ENCODE results near the gene CRB3. TPM values are rescaled to one million over a fixed set of nuclear protein-coding genes. Genes with fewer than 3 reads are reported as not detected.

Gene CRB3
- total and polyA plus RNA-seq, 2 of the 13 experiments (the other 11 are each of a cell fraction or from before 2014, with no cell fraction given), result 10.6 to 25.6 TPM

DNA sequence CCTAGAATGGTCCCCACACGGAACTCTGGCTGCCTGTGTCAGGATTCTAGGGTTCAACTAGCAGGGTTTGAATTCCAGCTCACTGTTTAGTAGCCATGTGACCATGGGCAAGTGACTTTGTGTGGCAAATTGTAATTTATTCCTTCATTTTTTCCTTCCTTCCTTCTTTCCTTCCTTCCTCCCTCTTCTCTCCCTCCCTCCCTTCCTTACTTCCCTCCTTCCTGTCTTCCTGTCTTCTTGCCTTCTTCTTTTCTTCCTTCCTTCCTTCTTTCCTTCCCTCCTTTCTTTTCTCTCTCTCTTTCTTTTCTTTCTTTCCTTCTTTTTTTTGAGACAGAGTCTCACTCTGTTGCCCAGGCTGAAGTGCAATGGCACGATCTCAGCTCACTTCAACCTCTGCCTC, 26.1 kb downstream of the CRB3 start:
- no peak for DNase-seq (ENCODE audit: low spot score)
- Histone ChIP-seq H3K9me3 (ENCODE audit: low read length) (no peaks in the 10 kb centered on the region), H4K20me1 (ENCODE audit: insufficient read depth, low read length) (no peaks in the 10 kb centered on the region), H3K27ac (ENCODE audit: extremely low read length, insufficient read depth, low read length) (no peak overlapping the region), H3K4me2 (ENCODE audit: low read depth, low read length) (no peak overlapping the region), H3K4me1 (ENCODE audit: insufficient read depth, low read length) (peaks cover 4% of the 10 kb centered on the region), H3K79me2 (ENCODE audit: insufficient read depth, low read length) (no peaks in the 10 kb centered on the region), H3K4me3 (replicated peaks in 1 of 3; ENCODE audit: insufficient read depth in 1 of 3, low read depth in 2 of 3, low read length in 3 of 3) (no peak overlapping the region), H3K9ac (ENCODE audit: insufficient read depth, low read depth, low read length) (no peak overlapping the region), H2AFZ (ENCODE audit: low read length) (no peak overlapping the region), H3K27me3 (ENCODE audit: control insufficient read depth in 1 of 2, insufficient read depth in 2 of 2, low read length in 2 of 2) (no peaks in the 10 kb centered on the region), H3K36me3 (replicated peaks in 1 of 2; ENCODE audit: control insufficient read depth in 1 of 2, insufficient read depth in 2 of 2, low read length in 2 of 2) (no peaks in the 10 kb centered on the region)
- ChIA-PET CTCF (ENCODE audit: low intra/inter-chr PET ratio, low total read pairs) (no interaction called here), POLR2A (no interaction called here)
- intact Hi-C loops (cut with micrococcal nuclease; ENCODE audit: unreplicated experiment) (no loop called here), in situ Hi-C loops (cut with HindIII; ENCODE audit: extremely low pct_ligation_motif_present, low pct_unique_long_range_greater_than_20kb) (no loop called here)
- no peak for ATAC-seq
- FAIRE-seq, result no peak
- BruUV-seq (replicated peaks), result no TSS peak
- 3% methylated on average over 2 of the region's 2 CpGs for WGBS (ENCODE audit: low lambda C conversion rate)
- TF ChIP-seq, protein P1, sequence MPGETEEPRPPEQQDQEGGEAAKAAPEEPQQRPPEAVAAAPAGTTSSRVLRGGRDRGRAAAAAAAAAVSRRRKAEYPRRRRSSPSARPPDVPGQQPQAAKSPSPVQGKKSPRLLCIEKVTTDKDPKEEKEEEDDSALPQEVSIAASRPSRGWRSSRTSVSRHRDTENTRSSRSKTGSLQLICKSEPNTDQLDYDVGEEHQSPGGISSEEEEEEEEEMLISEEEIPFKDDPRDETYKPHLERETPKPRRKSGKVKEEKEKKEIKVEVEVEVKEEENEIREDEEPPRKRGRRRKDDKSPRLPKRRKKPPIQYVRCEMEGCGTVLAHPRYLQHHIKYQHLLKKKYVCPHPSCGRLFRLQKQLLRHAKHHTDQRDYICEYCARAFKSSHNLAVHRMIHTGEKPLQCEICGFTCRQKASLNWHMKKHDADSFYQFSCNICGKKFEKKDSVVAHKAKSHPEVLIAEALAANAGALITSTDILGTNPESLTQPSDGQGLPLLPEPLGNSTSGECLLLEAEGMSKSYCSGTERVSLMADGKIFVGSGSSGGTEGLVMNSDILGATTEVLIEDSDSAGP (CRISPR knock-in tag; IDR thresholded peaks at IDR 0.05; ENCODE audit: borderline replicate concordance), result no peak
- no peak for TF ChIP-seq PHF8 (CRISPR knock-in tag; IDR thresholded peaks at IDR 0.05)
- TF ChIP-seq, protein P2, sequence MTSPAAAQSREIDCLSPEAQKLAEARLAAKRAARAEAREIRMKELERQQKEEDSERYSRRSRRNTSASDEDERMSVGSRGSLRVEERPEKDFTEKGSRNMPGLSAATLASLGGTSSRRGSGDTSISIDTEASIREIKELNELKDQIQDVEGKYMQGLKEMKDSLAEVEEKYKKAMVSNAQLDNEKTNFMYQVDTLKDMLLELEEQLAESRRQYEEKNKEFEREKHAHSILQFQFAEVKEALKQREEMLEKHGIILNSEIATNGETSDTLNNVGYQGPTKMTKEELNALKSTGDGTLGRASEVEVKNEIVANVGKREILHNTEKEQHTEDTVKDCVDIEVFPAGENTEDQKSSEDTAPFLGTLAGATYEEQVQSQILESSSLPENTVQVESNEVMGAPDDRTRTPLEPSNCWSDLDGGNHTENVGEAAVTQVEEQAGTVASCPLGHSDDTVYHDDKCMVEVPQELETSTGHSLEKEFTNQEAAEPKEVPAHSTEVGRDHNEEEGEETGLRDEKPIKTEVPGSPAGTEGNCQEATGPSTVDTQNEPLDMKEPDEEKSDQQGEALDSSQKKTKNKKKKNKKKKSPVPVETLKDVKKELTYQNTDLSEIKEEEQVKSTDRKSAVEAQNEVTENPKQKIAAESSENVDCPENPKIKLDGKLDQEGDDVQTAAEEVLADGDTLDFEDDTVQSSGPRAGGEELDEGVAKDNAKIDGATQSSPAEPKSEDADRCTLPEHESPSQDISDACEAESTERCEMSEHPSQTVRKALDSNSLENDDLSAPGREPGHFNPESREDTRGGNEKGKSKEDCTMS (CRISPR knock-in tag; conservative IDR thresholded peaks at IDR 0.05), result no peak
- TF ChIP-seq MAFK (conservative IDR thresholded peaks at IDR 0.05 in 1 of 2, IDR thresholded peaks at IDR 0.05 in 1 of 2; ENCODE audit: low read length in 2 of 2), result no peak
- TF ChIP-seq TEAD3 (CRISPR knock-in tag; optimal IDR thresholded peaks at IDR 0.05; ENCODE audit: borderline replicate concordance), result no peak
- TF ChIP-seq KDM5A (IDR thresholded peaks at IDR 0.05; ENCODE audit: borderline replicate concordance, low read length), result no peak
- TF ChIP-seq, protein P3, sequence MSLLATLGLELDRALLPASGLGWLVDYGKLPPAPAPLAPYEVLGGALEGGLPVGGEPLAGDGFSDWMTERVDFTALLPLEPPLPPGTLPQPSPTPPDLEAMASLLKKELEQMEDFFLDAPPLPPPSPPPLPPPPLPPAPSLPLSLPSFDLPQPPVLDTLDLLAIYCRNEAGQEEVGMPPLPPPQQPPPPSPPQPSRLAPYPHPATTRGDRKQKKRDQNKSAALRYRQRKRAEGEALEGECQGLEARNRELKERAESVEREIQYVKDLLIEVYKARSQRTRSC (CRISPR knock-in tag; IDR thresholded peaks at IDR 0.05; ENCODE audit: low read depth), result no peak
- no peak for TF ChIP-seq ZFP1 (CRISPR knock-in tag; IDR thresholded peaks at IDR 0.05)
- TF ChIP-seq GLI4 (CRISPR knock-in tag; IDR thresholded peaks at IDR 0.05; ENCODE audit: borderline replicate concordance), result no peak
- TF ChIP-seq PTBP1 (IDR thresholded peaks at IDR 0.05; ENCODE audit: low read depth, low read length, poor library complexity, severe bottlenecking), result no peak
- TF ChIP-seq, protein P4, sequence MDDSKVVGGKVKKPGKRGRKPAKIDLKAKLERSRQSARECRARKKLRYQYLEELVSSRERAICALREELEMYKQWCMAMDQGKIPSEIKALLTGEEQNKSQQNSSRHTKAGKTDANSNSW (CRISPR knock-in tag; IDR thresholded peaks at IDR 0.05; ENCODE audit: borderline replicate concordance), result no peak
- no peak for TF ChIP-seq ZNF326 (CRISPR knock-in tag; IDR thresholded peaks at IDR 0.05; ENCODE audit: borderline replicate concordance)

Data from HepG2 (cell line).